Adrenal gland (tissue), 5 donors: Measurements from ENCODE around the gene TYK2.

ENCODE experiments used
- CTCF ChIP-seq, 6 experiments: fragments of 450-650 bp in 4 of 6; fragments of 200-600 bp in 2 of 6; sonication (generic) in 1 of 6; IDR thresholded peaks; 1 replicate in 5 of 6; 2 replicates in 1 of 6; pipeline versions ENCODE4 v1.5.1 to v1.8.0; 2016 to 2021; ENCODE audit warnings: antibody characterized with exemption in 6 of 6, mild to moderate bottlenecking in 2 of 6, moderate library complexity in 1 of 6
- POLR2A ChIP-seq, 2 donors: fragments of 450-650 bp; IDR thresholded peaks; one replicate each; pipeline ENCODE4 v1.6.1; 2017; ENCODE audit warnings: antibody characterized with exemption in 2 of 2, mild to moderate bottlenecking in 2 of 2, moderate library complexity in 1 of 2
- donor health status: DM: no; HTN: no; CAD: no.

- TF ChIP-seq CTCF (IDR thresholded peaks at IDR 0.05): no peak
- TF ChIP-seq POLR2A (IDR thresholded peaks at IDR 0.05): no peak
These were observed 15.7 kb downstream of the TYK2 start for GRCh38 chr19:10364644-10365043.
